Measurements from ENCODE around the gene TRERF1. TPM values are rescaled to one million over a fixed set of nuclear protein-coding genes. Genes with fewer than 3 reads are reported as not detected.

Gene TRERF1
- total RNA-seq, 1 experiment from 2014 or later, result 22.3 TPM

- ATAC-seq (no peak), DNase-seq (ENCODE audit: low spot score) (no peak)
- Mint-ChIP-seq H3K27me3 (ENCODE audit: low read depth) (no peaks in the 10 kb centered on the region), H3K36me3 (no peaks in the 10 kb centered on the region), H3K4me3 (no peak overlapping the region), H3K27ac (no peak overlapping the region), H3K9me3 (no peaks in the 10 kb centered on the region), H3K4me1 (peaks cover 54% of the 10 kb centered on the region)
- ChIA-PET POLR2A (interaction anchor here (0.5 kb wide), 1 partner anchor 107 kb away, joined by 3 read pairs; no protein-coding TSS in a partner anchor), CTCF (interaction anchor here (1.3 to 1.4 kb wide), 2 partner anchors 9 to 137 kb away, joined by 3 to 5 read pairs; no protein-coding TSS in a partner anchor)
- no peak for TF ChIP-seq USF2 (CRISPR knock-in tag; IDR thresholded peaks at IDR 0.05)
- no peak for TF ChIP-seq ZNF425 (CRISPR knock-in tag; conservative IDR thresholded peaks at IDR 0.05)
- TF ChIP-seq TCF7 (CRISPR knock-in tag; IDR thresholded peaks at IDR 0.05; ENCODE audit: low read depth), result no peak
- no peak for TF ChIP-seq NR2C2 (CRISPR knock-in tag; IDR thresholded peaks at IDR 0.05)
- TF ChIP-seq NFE2L1 (CRISPR knock-in tag; IDR thresholded peaks at IDR 0.05), result no peak
- TF ChIP-seq JUN (CRISPR knock-in tag; IDR thresholded peaks at IDR 0.05), result no peak
- no peak for TF ChIP-seq ZNF138 (CRISPR knock-in tag; conservative IDR thresholded peaks at IDR 0.05)
- no peak for TF ChIP-seq MAX (CRISPR knock-in tag; IDR thresholded peaks at IDR 0.05)
- TF ChIP-seq ZNF121 (CRISPR knock-in tag; IDR thresholded peaks at IDR 0.05), result no peak
- TF ChIP-seq GABPB1 (CRISPR knock-in tag; IDR thresholded peaks at IDR 0.05), result no peak
- no peak for TF ChIP-seq SOX15 (CRISPR knock-in tag; IDR thresholded peaks at IDR 0.05)
- no peak for TF ChIP-seq PRDM15 (CRISPR knock-in tag; IDR thresholded peaks at IDR 0.05)
- no peak for TF ChIP-seq RELA (CRISPR knock-in tag; IDR thresholded peaks at IDR 0.05; ENCODE audit: borderline replicate concordance)
- TF ChIP-seq ZNF416 (CRISPR knock-in tag; IDR thresholded peaks at IDR 0.05), result no peak
- TF ChIP-seq USF1 (CRISPR knock-in tag; IDR thresholded peaks at IDR 0.05), result no peak
- no peak for TF ChIP-seq CDX4 (CRISPR knock-in tag; IDR thresholded peaks at IDR 0.05; ENCODE audit: borderline replicate concordance)
Observed at GRCh38 chr6:42410861-42411260, 40.9 kb downstream of the TRERF1 start.

GRCh38 chr6:42409581-42409980 is 42.1 kb downstream of the TRERF1 start:
- no peak for ATAC-seq
- POLR2A ChIA-PET, result no interaction called here
- Mint-ChIP-seq H3K9me3 (no peaks in the 10 kb centered on the region), H3K27me3 (ENCODE audit: low read depth) (no peaks in the 10 kb centered on the region), H3K4me1 (peaks cover 61% of the 10 kb centered on the region), H3K4me3 (no peak overlapping the region), H3K36me3 (no peaks in the 10 kb centered on the region), H3K27ac (no peak overlapping the region)
- DNase-seq (ENCODE audit: low spot score), result no peak
- CTCF ChIA-PET, result interaction anchor here (1.4 kb wide), 1 partner anchor 11 kb away, joined by 3 read pairs; no protein-coding TSS in a partner anchor
- TF ChIP-seq ZSCAN18 (CRISPR knock-in tag; IDR thresholded peaks at IDR 0.05) (no peak), CBFB (CRISPR knock-in tag; IDR thresholded peaks at IDR 0.05; ENCODE audit: low read depth) (no peak), NR3C1 (CRISPR knock-in tag; conservative IDR thresholded peaks at IDR 0.05; ENCODE audit: low read depth) (no peak), ARID4B (CRISPR knock-in tag; IDR thresholded peaks at IDR 0.05; ENCODE audit: borderline replicate concordance) (no peak)

Measured in WTC11 (cell line).